Stomach (tissue), 9 donors: ENCODE data around the gene SPG7. TPM values are rescaled to one million over a fixed set of nuclear protein-coding genes. Genes with fewer than 3 reads are reported as not detected.
A peak's percentile ranks its signal among the peaks of the same experiment; 100 is the strongest.

ENCODE experiments used
- DNase-seq, 2 donors: peaks; one replicate each; pipeline versions ENCODE4 v3.0.0 to v3.0.0-alpha.2; 2013 to 2019
- H3K27ac ChIP-seq, 5 donors: fragments of 200-600 bp in 4 of 5; sonication (generic) in 4 of 5; one replicate each; pipeline ENCODE4 v1.5.1; 2013 to 2019; ENCODE audit warnings: mild to moderate bottlenecking in 1 of 5, moderate library complexity in 1 of 5
- H3K27me3 ChIP-seq, 3 donors: fragments of 200-600 bp; sonication (generic); one replicate each; pipeline ENCODE4 v1.5.1; 2017 to 2019; ENCODE audit warnings: mixed run types in 1 of 3
- H3K36me3 ChIP-seq, 4 donors: fragments of 200-600 bp; sonication (generic); 1 replicate in 3 of 4; 2 replicates in 1 of 4; pipeline ENCODE4 v1.5.1; 2016 to 2019
- H3K4me1 ChIP-seq, 4 donors: fragments of 200-600 bp; sonication (generic); one replicate each; pipeline ENCODE4 v1.5.1; 2016 to 2019
- H3K4me3 ChIP-seq, 4 donors: fragments of 200-600 bp; sonication (generic) in 3 of 4; one replicate each; pipeline ENCODE4 v1.5.1; 2016 to 2019; ENCODE audit warnings: mild to moderate bottlenecking in 1 of 4
- H3K9me3 ChIP-seq, 4 donors: fragments of 200-600 bp; sonication (generic); one replicate each; pipeline ENCODE4 v1.5.1; 2016 to 2019
- EP300 ChIP-seq: sonication (generic); formaldehyde crosslinking; IDR thresholded peaks from one replicate; pipeline ENCODE4 v1.6.1; 2017; ENCODE audit warnings: antibody characterized with exemption
- POLR2A ChIP-seq, 4 donors: fragments of 450-650 bp; IDR thresholded peaks; one replicate each; pipeline ENCODE4 v1.6.1; 2016; ENCODE audit warnings: antibody characterized with exemption in 4 of 4, control low read depth in 2 of 4, mild to moderate bottlenecking in 1 of 4, moderate library complexity in 1 of 4
- POLR2AphosphoS5 ChIP-seq, 3 donors: sonication (generic); formaldehyde crosslinking; IDR thresholded peaks; one replicate each; pipeline ENCODE4 v1.6.1; 2016; ENCODE audit warnings: antibody characterized with exemption in 3 of 3
- WGBS, 5 donors: extraction: QIAGEN DNeasy Blood & Tissue Kit in 3 of 5; methylation state at CpG; one replicate each; pipeline versions ENCODE4 v1.1.5 to v1.1.7; 2013 to 2018; 5-methylcytosine and 5-hydroxymethylcytosine counted together
- intact Hi-C: fragments of 100-400 bp; cut with DNase I; formaldehyde crosslinking; loops from one replicate; pipeline ENCODE4 v1.15.1; 2023; ENCODE audit warnings: low total_unique reads
- polyA plus RNA-seq, 3 donors: library from polyadenylated mRNA; stranded (reverse); fragments of 200-250 nt; gene quantifications; one replicate each; pipeline ENCODE4 v1.2.3, GENCODE V29; 2013
- total RNA-seq, 5 donors: library from RNA; depleted of rRNA; stranded (reverse); fragments of >200 nt; gene quantifications; one replicate each; pipeline versions ENCODE4 v1.1.0 to v1.2.3, GENCODE V29; 2014 to 2016
- TF ChIP-seq, protein P1 (sequence below), 7 experiments: fragments of 450-650 bp in 4 of 7; fragments of 200-600 bp in 3 of 7; sonication (generic) in 3 of 7; IDR thresholded peaks; one replicate each; pipeline ENCODE4 v1.5.1; 2016 to 2019; ENCODE audit warnings: antibody characterized with exemption in 7 of 7, control low read depth in 2 of 7, mild to moderate bottlenecking in 1 of 7
- donor health status: healthy with polysubstance abuse.
- donor health status: Bipolar disorder and iron deficiency.
- donor health status: healthy.

The SPG7 gene
- total and polyA plus RNA-seq, 8 donors: 30.0 to 363 (median 157) TPM

DNA sequence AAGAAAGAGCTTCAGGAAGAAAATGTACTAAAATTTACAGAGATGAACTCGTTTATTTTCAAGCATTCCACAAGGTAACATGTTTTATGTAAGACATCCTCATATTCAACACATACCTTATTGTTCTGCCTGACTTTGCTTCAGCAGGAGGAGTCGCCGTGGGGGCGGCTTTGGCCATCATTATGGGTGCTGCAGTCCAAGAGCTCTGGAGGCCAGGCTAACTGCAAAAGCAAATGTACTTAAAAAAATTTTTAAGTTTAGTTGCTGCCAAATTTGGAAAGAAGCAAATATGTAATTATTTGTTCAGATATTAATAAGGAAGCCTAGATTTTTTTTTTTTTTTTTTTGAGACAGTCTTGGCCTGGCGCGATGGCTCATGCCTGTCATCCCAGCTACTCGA is 4.1 kb upstream of the SPG7 start:
- Histone ChIP-seq H3K4me1 (peaks cover 20 to 53% (median 38%) of the 10 kb centered on the region in 4 donors), H3K27ac (peak overlapping the region in 4 of 5 donors; percentile 93 to 97 (median 96)), H3K9me3 (no peaks in the 10 kb centered on the region), H3K4me3 (no peak overlapping the region), H3K36me3 (peaks cover 0 to 4% (median 1%) of the 10 kb centered on the region in 4 donors), H3K27me3 (no peaks in the 10 kb centered on the region)
- TF ChIP-seq POLR2AphosphoS5 (IDR thresholded peaks at IDR 0.05): no peak
- TF ChIP-seq POLR2A (IDR thresholded peaks at IDR 0.05): no peak
- no peak for TF ChIP-seq EP300
- TF ChIP-seq, protein P1, sequence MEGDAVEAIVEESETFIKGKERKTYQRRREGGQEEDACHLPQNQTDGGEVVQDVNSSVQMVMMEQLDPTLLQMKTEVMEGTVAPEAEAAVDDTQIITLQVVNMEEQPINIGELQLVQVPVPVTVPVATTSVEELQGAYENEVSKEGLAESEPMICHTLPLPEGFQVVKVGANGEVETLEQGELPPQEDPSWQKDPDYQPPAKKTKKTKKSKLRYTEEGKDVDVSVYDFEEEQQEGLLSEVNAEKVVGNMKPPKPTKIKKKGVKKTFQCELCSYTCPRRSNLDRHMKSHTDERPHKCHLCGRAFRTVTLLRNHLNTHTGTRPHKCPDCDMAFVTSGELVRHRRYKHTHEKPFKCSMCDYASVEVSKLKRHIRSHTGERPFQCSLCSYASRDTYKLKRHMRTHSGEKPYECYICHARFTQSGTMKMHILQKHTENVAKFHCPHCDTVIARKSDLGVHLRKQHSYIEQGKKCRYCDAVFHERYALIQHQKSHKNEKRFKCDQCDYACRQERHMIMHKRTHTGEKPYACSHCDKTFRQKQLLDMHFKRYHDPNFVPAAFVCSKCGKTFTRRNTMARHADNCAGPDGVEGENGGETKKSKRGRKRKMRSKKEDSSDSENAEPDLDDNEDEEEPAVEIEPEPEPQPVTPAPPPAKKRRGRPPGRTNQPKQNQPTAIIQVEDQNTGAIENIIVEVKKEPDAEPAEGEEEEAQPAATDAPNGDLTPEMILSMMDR (IDR thresholded peaks at IDR 0.05): no peak
- WGBS, 5 donors: 69 to 80% (median 78%) methylated on average over 7 of the region's 7 CpGs
- intact Hi-C loops: no loop called here
- peak in 1 of 2 donors; percentile 34 for DNase-seq

DNA sequence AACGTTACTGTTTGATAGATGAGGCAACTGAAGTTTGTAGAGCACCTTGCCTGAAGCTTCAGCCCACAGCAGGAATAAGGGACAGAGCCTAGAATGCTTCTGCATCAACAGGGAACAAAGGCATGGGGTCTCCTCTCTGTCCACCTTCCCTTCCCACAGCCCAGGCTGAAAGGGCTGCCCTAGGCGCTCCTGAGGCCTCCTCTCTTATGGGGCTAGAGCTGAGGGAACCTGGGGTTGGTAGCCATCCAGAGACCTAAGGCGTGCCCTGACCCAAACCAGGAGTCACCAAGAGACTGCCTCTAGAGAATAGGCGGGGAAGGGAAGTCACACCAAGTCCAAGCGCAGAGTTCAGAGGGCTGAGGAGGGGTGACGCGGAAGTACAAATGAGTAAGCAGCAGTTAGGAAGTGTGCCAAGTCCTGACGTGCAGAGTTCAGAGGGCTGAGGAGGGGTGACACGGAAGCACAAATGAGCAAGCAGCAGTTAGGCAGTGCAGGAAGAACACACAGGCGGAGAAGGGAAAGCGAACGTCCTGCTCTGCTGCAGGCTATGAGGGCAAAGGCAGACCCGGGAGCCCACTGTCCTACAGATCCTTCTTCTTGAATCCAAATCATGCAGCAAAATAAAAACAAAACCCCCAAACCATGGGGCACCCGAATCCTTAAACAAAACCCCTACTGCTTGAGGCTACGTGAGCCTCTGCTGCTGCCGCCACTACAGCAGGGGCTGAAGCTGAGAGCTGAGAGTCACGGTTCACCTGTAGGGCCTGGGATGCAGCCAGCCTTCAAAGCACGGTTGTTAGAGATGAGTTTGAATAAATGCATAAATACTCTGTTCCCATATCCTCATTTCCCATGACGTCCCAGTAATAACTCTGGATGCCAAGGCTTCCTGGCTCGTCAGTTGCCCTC is 2.7 kb upstream of the SPG7 start:
- Histone ChIP-seq H3K4me1 (peaks cover 26 to 67% (median 51%) of the 10 kb centered on the region in 4 donors), H3K4me3 (peak overlapping the region in 2 of 4 donors; percentile 4 to 20)
- TF ChIP-seq EP300: peak; percentile 25
- TF ChIP-seq POLR2AphosphoS5 (IDR thresholded peaks at IDR 0.05): peak; percentile 52 to 96 (median 94)
- TF ChIP-seq POLR2A (IDR thresholded peaks at IDR 0.05): no peak

DNA sequence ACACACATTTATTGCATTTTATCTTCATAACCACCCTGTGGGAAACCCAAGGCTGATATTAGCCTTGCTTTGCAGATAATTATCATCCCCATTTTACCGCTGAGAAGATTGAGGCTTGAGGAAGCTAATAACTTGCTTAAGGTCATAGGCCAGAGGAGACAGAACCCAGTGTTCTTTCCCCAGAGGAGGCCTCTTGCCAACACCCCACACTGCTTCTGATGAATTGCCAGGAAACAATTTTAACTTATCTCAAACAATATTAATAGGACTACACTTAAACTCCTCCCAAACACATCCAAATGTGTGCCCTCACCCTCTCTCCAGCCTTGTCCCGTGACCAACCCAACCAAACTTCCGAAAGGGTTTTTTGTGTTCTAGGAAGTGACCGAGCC is 2.1 kb upstream of the SPG7 start:
- peak; percentile 28 to 61 for DNase-seq
- peaks cover 26 to 68% (median 52%) of the 10 kb centered on the region in 4 donors for H3K4me1 ChIP-seq
- peak overlapping the region in 2 of 4 donors; percentile 4 to 95 for H3K4me3 ChIP-seq
- H3K27me3 ChIP-seq: no peaks in the 10 kb centered on the region
- intact Hi-C loops: no loop called here
- TF ChIP-seq, protein P1 (IDR thresholded peaks at IDR 0.05): no peak
- TF ChIP-seq POLR2A (IDR thresholded peaks at IDR 0.05) (no peak), POLR2AphosphoS5 (IDR thresholded peaks at IDR 0.05) (no peak), EP300 (no peak)
- H3K36me3 ChIP-seq: peaks cover 8% of the 10 kb centered on the region in 4 donors
- H3K27ac ChIP-seq: peak overlapping the region; percentile 86 to 97 (median 96)
- H3K9me3 ChIP-seq: no peaks in the 10 kb centered on the region
- 21 to 55% (median 42%) methylated on average over 4 of the region's 4 CpGs for WGBS, 5 donors

More for the DNA sequence above, 2.7 kb upstream of the SPG7 start:
- intact Hi-C loops: no loop called here
- H3K27me3 ChIP-seq: no peaks in the 10 kb centered on the region
- peak; percentile 97 for DNase-seq
- H3K36me3 ChIP-seq: peaks cover 2% of the 10 kb centered on the region in 4 donors
- 10 to 25% (median 18%) methylated on average over 20 of the region's 20 CpGs for WGBS, 5 donors
- H3K27ac ChIP-seq: peak overlapping the region; percentile 86 to 97 (median 96)
- no peaks in the 10 kb centered on the region for H3K9me3 ChIP-seq

DNA sequence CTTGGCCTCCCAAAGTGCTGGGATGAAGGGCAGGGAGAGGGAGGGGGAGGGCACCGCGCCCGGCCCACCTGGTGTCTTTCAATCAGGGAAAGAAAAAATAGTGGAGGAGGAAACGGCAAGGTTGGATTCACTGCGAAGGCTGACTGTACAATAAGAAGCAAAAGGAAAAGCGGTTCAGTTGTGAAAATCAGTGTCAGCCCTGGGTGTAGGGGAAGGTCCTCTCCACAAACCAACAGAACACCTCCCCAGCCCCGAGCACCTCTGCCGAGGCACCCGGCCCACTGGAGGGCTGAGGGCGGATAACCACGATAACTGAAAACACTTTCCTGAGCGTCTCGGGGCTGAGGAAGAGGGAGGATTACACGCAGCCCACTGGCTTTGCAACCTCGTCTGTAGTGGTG is 1.4 kb upstream of the SPG7 start:
- DNase-seq: no peak
- peaks cover 26 to 66% (median 52%) of the 10 kb centered on the region in 4 donors for H3K4me1 ChIP-seq
- intact Hi-C loops: no loop called here
- WGBS, 5 donors: 44 to 62% (median 48%) methylated on average over 14 to 15 of the region's 15 CpGs
- H3K36me3 ChIP-seq: peaks cover 14 to 15% (median 15%) of the 10 kb centered on the region in 4 donors
- H3K4me3 ChIP-seq: peak overlapping the region; percentile 81 to 97 (median 96)
- H3K9me3 ChIP-seq: no peaks in the 10 kb centered on the region
- TF ChIP-seq POLR2AphosphoS5 (IDR thresholded peaks at IDR 0.05) (no peak), POLR2A (IDR thresholded peaks at IDR 0.05) (no peak), EP300 (no peak)
- TF ChIP-seq, protein P1 (IDR thresholded peaks at IDR 0.05): no peak
- no peaks in the 10 kb centered on the region for H3K27me3 ChIP-seq
- peak overlapping the region; percentile 71 to 97 (median 96) for H3K27ac ChIP-seq
